ENCODE data around the gene DAND5.

DNA sequence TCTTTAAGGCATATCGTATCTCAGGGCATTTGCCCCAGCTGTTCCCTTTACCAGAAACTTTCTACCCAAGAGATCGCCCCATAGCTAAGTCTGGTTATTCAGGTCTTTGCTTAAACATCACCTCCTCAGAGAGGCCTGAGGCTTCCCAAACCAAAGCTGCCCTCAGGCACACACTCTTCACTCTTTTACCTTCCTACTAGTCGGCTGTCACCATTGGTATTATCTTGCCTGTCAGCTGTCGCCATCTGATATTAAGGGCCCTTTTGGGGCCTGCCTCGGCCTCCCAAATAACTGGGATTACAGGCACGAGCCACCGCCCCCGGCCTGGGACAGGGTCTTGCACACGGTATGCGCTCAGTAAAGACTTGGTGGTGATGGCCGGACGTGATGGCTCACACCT is 13.4 kb upstream of the DAND5 start:
- no peak for TF ChIP-seq EZH2 (IDR thresholded peaks at IDR 0.05; ENCODE audit: borderline replicate concordance, low read depth, low read length, severe bottlenecking)
- TF ChIP-seq, protein P1, sequence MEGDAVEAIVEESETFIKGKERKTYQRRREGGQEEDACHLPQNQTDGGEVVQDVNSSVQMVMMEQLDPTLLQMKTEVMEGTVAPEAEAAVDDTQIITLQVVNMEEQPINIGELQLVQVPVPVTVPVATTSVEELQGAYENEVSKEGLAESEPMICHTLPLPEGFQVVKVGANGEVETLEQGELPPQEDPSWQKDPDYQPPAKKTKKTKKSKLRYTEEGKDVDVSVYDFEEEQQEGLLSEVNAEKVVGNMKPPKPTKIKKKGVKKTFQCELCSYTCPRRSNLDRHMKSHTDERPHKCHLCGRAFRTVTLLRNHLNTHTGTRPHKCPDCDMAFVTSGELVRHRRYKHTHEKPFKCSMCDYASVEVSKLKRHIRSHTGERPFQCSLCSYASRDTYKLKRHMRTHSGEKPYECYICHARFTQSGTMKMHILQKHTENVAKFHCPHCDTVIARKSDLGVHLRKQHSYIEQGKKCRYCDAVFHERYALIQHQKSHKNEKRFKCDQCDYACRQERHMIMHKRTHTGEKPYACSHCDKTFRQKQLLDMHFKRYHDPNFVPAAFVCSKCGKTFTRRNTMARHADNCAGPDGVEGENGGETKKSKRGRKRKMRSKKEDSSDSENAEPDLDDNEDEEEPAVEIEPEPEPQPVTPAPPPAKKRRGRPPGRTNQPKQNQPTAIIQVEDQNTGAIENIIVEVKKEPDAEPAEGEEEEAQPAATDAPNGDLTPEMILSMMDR (IDR thresholded peaks at IDR 0.05; ENCODE audit: borderline replicate concordance, extremely low read depth, low read length, poor library complexity, severe bottlenecking) = no peak

Data from DND-41 (cell line).